ENCODE measurements around the gene FGR.

FGR gene

DNA sequence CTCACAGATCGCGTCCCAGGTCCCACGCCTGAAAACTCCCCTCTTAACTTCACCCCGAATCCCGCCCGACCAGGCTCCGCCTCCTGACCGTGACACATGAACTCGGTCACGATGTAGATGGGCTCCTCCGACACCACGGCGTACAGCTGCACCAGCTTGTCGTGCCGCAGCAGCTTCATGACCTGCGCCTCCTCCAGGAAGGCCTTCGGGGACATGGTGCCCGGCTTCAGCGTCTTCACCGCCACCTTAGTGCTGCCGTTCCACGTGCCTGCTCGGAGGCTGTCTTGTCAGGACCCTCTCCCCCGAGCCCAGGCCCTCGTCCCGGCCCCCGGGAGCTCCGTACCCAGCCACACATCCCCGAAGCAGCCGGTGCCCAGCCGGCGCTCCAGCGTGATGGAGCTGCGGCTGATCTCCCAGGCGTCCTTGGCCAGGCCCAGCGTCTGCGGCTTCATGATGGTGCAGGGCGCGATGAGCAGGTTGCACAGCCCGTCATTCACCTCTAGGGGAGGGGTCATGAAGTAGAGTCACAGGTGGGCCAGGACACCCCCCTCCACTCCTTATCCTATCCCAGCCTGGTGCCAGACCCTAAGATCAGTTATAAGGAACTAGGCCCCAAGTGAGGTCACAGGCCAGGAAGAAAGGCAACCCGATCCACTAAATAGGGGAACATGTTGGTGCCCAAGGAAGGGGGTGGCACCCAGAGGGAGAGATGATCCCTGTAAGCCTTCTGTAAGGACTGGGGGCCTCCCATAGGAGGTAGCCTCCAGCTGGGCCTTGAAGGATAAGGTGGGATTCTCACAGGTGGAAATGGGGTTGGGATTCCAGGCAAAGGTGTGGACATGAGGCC is 19.4 kb downstream of the FGR start:
- DNase-seq = no peak

DNA sequence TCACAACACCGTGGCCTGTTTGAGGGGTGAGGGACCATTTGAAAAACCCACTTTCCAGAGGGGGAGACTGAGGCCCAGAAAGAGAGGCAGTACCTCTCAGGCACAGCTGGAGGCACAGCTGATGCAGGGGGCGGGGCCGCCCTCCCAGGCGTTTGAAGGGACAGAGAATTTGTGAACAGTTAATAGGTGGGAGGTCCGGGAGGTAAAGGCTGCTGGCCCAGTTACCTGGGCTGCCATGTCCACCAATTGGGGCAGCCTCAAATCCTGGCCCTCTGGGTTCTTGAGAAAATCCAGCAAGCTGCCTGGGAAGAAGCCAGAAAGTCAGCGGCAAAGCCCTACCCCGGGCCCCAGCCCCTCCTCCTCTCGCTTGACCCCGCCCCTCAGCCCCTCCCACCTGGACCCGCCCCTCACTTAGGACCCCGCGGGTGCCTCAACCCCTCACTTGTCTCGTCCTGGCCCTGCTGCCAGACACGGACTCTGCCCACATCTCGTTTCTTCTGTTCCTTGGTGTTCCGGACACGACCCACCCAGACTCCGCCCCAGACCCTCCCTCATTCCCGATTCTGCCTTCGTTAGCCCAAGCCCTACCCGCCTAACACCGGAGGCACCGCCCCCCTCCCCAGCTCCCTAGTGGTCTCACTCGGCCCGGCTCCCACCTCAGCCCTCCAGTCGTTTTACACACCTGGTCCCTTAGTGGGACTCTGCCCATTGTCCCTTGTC is 20.2 kb downstream of the FGR start:
- DNase-seq = no peak

GRCh38 chr1:27614043-27614624 is 20.9 kb downstream of the FGR start:
- DNase-seq = no peak

DNA sequence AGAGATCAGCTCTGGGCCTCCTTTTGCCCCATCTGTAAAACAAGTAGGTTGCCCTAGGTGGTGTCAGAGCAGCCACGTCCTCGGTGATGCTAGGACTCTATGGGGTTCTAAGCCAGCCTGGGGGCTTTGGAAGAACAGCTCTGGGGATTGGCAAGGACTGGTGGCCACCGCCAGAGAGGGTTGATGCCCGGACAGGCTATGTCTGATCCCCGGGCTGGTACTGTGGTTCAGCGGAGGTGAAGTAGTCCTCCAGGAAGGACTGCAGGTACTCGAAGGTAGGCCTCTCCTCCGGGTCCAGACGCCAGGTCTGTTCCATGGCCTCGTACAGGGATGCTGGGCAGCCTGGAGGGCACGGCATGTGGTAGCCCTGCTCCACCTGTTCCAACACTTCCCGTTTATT is 22.3 kb downstream of the FGR start:
- DNase-seq = no peak

DNA sequence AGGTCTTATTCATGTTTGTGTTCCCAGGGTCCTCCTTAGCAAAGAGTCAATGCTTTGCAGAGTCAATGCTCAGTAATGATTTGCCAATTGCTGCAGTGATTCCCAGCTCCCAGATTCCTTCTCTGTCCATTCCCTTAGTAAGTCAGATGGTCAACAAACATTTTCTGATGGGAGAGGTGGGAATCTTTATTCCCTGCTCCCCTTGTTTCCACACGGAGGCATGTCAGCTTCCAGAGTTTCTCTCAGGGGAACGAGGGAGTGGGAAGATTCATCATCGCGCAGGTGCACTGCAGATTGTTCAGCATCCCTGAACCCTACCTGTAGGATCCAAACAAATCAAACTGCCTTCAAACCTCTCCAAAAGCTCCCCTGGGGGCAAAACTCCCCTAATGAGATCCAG is 23.5 kb downstream of the FGR start:
- DNase-seq = no peak

DNA sequence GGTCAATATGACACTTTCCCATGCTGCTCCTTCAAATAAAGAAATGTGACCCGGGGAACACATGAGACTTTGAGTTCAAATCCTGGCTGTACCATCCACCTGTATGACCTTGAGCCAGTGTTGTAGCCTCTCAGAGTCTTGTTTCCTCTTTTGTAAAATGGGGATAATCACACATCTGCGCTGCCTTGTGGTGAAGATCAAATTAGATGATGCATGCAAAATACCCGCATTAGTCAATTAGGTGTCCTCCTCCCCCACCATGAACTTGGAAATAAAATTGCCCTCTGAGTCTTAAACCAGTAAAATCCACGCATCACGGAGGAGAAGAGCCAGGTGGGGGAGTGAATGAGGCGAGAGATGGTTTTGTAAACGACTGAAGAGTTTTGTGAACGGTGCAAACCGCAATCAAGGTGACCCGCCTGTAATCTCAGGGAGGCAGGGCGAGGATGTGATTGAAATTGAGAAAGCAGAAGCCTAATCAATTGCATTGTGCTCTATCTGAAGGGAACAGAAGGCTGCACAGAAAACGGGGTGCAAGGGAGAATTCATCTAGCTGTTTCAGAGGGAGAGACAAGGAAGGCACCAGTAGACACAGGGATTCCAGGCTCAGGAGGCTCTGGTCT is 25.3 kb downstream of the FGR start:
- no peak for DNase-seq

- no peak for DNase-seq
Measured at GRCh38 chr1:27609210-27609555, 25.8 kb downstream of the FGR start.

GRCh38 chr1:27607239-27607804 is 27.7 kb downstream of the FGR start:
- DNase-seq = no peak

DNA sequence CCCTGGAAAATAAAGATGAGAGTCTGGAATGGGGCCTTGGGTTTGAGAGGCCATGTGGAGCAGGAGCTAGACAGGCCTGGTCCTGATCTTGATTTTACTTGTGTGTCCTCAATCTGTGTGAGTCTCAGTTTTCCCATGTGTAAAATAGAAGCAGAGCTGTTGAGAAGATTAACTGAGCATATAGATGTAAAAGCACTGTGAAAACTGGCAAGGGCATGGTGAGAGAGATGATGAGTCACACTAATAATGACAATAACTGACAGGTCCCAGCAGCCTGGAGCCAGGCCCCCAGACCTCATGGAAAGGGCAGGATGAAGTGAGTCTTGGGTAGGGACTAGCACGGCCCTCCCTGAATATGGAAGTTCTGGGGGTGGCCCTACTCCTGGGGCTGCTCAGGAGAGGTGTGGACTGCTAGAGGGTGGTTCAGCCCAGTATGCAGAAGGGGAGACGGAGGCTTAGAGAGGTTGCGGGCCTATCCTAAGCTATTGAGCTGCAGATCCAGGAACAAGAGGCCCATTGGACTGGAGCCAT is 28.2 kb downstream of the FGR start:
- peak; percentile 65 for DNase-seq

DNA sequence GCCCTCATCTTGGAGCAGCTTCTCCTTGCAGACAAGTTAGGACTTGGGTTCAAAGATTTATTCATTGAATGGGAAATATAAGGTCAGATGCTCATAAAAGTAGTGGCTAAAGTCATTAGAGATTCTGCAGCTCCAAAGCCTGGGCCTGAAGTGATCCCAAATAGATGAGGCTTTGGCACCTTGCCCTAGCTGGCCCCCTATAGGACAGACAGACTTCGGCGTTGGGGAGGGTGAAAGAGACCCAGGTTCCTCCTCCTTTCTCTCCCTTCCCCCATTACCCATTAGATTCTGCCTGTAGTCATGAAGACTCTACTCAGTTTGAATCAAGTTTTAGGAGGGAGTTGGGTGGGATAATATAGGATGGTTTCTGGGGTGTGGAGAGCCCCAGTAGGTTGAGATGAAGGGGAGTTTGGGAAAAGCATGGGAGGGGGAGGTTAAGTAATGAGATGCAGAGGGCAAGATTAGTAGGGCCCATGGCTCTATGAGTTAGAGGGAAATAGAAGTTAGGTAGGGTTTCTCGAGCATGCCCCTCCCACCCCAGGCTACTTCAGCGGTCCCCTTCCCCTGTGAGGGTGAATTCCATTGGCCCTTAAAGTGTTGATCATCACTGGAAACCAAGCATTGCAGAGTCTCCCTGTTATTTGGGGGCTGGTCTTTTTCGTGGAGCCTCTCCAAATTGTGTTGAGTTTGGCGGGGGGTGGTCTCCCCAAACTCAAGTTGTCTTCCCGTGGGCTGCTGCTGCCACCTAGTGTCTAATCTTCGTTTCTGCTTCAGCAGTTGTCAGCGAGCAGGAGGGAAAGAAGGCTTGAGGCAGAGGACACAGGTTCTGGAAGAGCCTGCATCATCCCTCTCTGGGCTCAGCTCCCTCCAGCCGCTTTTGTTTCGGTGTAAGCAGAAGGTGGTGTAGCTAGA is 28.9 kb downstream of the FGR start:
- peak; percentile 61 for DNase-seq

DNA sequence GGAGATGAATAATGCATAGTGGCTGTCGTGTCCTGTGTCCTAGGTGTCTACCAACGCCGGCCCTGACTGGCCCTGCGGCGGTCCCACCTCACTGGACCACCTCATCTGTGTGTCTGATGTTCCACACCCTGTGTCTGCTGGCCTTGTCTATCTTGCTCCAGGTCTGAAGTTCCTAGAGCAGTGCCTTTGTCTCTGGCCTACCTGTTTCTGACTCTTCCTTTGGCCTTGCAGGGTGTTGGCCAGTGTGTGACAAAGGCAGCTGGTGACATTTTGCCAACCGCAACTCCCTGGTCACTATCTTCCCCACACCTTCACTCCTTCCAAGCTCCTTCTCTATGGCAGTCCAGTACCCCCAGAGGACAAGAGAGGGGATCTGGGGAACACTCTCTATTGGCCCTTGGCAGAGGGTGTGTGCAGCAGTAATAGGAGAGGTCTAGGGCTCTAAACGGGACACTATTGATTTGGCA is 29.7 kb downstream of the FGR start:
- DNase-seq = no peak

DNA sequence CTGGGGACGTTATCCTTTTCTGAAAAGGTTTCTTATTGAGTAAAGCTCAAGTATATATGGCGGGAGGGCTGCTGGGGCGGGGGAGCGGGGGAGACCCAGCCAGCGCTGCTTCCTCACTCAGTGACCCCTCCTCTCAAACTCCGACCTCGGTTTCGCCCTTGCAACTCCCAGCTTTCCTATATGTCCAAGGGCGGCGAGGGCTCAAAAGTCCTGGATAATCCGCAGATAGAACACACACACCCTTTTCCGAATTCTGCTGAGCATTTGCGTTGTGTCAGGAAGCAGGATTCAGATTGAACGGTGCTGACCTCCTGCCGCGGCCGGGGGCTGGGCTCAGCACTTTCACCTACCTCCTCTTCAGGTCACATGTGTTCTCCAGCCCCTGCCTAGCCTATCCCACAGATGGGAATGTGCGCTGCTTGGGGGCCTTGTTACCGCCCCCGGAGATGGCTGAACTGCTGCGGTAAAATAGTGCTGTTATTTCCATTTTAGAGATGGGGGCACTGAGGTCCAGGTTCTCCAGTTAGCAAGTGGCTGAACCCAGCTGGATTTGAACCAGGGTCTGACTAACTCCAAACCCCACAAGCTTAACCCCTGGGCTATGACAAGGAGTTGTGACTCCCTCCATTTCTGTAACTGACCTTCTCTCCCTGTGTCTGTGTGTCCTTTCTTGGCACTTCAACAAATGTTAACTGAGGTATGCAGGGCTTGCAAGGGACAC is 30.2 kb downstream of the FGR start:
- DNase-seq = no peak

GRCh38 chr1:27603681-27604578 is 31.1 kb downstream of the FGR start, which contains the start of gene AHDC1:
Gene AHDC1 (minus strand): TSS chr1:27604144. CDS start chr1:27552115, 52,029 bp downstream.
- DNase-seq = peak; percentile 90

GRCh38 chr1:27603309-27603680 is 31.7 kb downstream of the FGR start:
- no peak for DNase-seq

DNA sequence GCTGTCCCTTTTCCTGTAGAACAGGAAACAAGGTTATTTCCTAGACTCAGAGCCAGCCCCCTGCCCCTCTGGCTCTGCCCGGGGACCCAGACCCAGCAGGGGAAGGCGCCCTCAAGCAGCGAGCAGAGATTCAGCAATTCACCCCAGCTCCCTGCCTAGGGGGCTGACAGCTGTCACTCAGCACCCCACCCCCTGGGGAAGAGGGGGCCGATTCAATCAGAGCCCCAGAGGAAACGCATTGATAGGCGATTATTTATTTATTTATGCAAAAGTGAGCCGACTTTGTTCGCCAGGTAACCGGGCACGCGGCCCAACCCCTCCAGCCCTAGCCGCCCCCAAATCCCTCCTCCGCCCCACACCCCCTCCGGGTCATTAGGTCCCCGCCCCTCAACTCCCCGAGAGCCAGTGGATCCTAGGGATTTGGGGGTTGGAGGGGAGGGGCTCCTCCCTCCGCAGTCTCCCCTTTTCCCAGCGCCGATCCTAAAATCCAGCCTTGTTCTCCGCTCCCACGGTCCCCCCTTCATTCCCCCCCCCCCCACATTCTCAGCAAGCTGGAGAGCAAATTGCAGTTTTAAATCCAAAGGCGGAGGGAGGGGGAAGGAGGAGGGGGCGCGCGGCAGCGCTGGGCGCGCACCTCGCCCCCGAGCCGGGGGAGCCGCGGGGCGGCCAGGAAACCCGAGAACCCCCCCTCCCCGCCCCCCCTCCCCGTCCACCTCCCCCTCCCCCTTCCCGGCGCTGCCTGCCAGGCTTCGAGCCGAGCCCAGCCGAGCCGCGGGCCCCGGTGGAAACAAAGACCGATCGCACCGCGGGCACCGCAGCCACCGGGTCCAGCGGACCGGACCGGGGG is 32.3 kb downstream of the FGR start:
- peak; percentile 42 for DNase-seq

DNA sequence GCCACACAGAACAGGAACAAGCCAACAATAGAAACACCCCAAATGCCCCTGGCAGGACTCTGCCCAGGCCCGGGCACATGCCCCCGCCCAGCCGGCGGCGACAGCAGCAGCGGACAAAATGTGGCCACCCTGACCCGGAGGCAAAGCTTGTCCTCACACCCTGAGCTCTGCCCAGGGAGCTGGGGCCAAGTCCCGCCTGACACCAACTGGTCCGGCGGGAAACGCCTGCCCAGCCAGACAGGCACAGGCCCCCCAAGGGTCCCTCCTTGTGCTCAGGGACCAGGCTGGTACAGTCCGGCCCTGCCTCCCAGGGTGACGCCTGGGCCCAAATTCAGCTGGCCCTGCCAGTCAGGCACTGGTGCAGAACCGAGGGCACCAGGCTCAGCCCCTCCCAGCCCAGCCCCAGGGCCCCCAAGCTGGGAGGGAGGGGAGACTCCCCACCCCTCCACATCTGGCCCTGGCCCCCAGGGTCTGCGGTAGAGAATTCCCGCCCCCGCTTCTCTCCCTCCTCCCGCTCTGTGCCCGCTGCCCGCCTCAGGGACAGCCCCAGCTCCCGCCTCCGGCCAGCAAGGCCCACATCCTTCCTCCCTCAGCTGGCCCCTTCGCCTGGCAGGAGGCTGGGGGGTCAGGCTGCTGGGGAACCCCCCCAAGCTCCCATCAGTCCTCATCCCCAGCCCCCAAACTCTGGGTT is 33.1 kb downstream of the FGR start:
- DNase-seq = no peak

DNA sequence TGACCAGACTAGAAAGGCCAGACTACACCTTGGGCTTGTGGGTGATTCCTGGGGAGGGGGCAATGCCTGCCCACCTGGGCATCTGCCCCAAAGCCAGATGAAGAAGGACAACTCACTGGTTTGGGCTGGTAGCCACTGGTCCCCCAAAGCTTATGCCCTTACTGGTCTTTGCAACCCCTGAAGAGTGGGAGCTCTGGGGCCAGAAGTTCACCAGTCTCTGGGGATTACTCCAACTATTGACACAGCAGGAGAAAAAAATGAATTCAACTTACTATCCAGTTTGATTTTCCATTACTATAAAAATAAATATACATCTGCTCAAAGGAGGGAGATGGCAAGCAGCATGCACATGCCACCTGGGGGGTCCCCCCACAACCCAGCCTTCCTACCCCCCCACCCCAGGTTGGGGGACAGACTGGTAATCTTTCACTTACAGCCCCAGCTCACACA is 33.6 kb downstream of the FGR start:
- no peak for DNase-seq
